HG02798 (cell line): ENCODE results near the gene NR2F1.

Experiments used
- ATAC-seq: cut with Tn5 transposase; IDR thresholded peaks from one replicate; pipeline ENCODE4 v1.9.1; 2021; ENCODE audit warnings: mild to moderate bottlenecking; ENCODE audit not compliant: unreplicated experiment, poor library complexity

NR2F1 gene

DNA sequence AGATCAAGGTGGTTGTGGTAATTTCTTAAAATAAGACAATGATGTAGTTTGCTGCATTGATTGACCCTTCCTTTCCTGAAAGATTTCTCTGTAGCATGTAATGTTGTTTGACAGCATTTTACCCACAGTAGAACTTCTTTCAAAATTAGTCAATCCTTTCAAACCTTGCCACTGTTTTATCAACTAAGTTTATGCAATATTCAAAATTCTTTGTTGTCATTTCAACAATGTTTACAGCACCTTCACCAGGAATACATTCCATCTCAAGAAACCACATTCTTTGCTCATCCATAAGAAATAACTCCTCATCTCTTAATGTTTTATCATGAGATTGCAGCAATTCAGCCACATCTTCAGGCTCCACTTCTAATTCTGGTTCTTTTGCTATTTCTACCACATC is 43.8 kb downstream of the NR2F1 start:
- ATAC-seq: no peak

DNA sequence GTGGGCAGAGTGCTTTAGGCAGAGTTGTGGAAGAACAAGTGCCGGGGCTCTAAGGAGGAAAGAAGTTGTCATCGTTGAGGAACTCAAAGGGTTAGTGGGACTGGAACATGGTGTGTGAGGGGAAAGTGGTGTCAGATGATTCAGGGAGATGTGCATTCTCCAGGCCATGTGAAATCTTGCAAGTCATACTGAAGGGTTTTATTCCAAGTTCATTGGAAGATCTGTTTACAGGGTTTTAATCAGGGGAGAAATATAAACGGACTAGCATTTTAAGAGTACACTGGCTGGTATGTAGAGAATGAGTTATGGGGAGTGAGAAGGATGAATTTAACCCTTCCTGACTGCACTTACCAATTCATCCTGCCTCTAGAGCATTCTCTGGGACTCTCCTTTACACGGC is 49.3 kb downstream of the NR2F1 start:
- ATAC-seq: no peak

DNA sequence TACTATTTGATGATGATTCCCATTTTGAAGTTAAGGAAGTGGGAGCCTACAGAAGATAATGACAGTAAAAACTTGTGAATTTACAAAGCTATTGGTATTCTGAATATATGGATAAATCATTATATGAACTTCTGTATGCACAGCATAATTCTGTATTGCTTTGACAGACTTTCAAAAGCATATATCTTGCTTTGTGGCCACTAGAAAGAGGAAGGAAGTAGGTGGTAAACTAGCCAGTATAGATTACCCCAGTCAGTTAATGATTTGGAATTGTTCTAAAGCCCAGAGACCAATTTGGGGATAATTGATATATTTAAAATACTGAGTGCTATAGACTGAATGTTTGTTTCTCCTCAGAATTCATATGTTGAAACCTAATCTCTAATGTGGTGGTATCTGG is 53.0 kb downstream of the NR2F1 start:
- ATAC-seq: no peak

DNA sequence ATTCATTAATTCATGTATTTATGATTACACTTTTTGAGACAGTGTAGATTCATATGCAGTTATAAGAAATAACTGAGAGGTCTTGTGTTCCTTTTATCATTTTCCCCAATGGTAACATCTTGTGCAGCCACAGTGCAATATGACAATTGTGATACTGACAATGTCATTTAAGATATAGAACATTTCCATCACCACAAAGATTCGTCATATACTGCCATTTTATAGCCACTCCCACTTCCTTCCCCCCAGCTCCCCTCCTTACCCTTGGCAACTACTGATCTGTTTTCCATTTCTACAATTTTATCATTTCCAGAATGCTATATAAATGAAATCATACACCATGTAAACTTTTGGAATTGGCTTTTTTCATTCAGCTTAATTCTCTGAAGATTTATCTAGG is 53.8 kb downstream of the NR2F1 start:
- no peak for ATAC-seq

DNA sequence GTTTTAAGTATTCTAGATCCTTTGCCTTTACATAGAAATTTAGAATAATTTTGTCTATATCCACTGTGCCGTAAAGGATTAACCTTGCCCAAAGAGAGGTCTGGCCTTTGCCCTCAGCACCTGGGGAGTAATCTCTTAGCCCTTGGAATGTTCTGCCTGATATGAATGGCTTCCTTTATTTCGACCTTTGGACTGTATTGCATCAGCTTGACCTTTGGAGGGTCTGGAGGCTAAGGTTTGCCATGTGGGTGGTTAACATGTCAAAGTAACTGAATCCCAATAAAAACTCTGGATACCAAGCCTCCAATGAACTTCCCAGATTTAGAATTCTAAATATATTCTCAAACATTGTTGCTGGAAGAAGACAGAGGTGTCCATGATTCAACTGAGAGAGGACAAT is 54.7 kb downstream of the NR2F1 start:
- ATAC-seq: no peak

DNA sequence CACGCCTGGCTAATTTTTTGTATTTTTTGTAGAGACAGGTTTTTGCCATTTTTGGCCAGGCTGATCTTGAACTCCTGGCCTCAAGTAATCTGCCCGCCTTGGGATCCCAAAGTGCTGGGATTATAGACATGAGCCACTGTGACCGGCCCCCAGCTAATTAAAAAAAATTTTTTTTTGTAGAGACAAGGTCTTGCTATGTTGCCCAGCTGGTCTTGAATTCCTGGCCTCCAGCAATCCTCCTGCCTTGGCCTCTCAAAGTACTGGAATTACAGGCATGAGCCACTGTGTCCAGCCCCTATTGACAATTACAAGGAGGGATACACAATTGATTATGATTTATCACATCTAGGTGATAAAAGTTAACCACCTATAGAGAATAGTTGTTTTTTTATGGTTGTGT is 59.5 kb downstream of the NR2F1 start:
- no peak for ATAC-seq
